ENCODE data around the gene HOGA1. TPM values are rescaled to one million over a fixed set of nuclear protein-coding genes. Genes with fewer than 3 reads are reported as not detected.

HOGA1 gene
- total and polyA plus RNA-seq, 2 donors: 0.35 to 0.53 TPM

- Histone ChIP-seq H3K4me1 (ENCODE audit: insufficient read depth) (no peaks in the 10 kb centered on the region), H3K27ac (ENCODE audit: low read depth) (no peak overlapping the region), H3K4me3 (ENCODE audit: low read depth, low read length) (no peak overlapping the region), H3K36me3 (ENCODE audit: insufficient read depth) (no peaks in the 10 kb centered on the region)
- WGBS: 95% methylated on average over 19 of the region's 19 CpGs
- DNase-seq (ENCODE audit: extremely low spot score): no peak
Observed at GRCh38 chr10:97598407-97599271, 14.4 kb downstream of the HOGA1 start.

GRCh38 chr10:97599272-97599619, 15.1 kb downstream of the HOGA1 start:
- Histone ChIP-seq H3K27ac (ENCODE audit: low read depth) (no peak overlapping the region), H3K4me1 (ENCODE audit: insufficient read depth) (no peaks in the 10 kb centered on the region), H3K36me3 (ENCODE audit: insufficient read depth) (no peaks in the 10 kb centered on the region), H3K4me3 (ENCODE audit: low read depth, low read length) (no peak overlapping the region)
- 85% methylated on average over 6 of the region's 6 CpGs for WGBS
- no peak for DNase-seq (ENCODE audit: extremely low spot score)

GRCh38 chr10:97600616-97601015, 16.4 kb downstream of the HOGA1 start:
- Histone ChIP-seq H3K36me3 (ENCODE audit: insufficient read depth) (no peaks in the 10 kb centered on the region), H3K4me1 (ENCODE audit: insufficient read depth) (no peaks in the 10 kb centered on the region), H3K27ac (ENCODE audit: low read depth) (no peak overlapping the region), H3K4me3 (ENCODE audit: low read depth, low read length) (no peak overlapping the region)
- 93% methylated on average over 1 of the region's 1 CpG for WGBS
- no peak for DNase-seq (ENCODE audit: extremely low spot score)

- 83% methylated on average over 21 of the region's 21 CpGs for WGBS
- H3K4me3 ChIP-seq (ENCODE audit: low read depth, low read length): no peak overlapping the region
- no peak for DNase-seq (ENCODE audit: extremely low spot score)
- H3K27ac ChIP-seq (ENCODE audit: low read depth): no peak overlapping the region
- no peaks in the 10 kb centered on the region for H3K36me3 ChIP-seq (ENCODE audit: insufficient read depth)
- no peaks in the 10 kb centered on the region for H3K4me1 ChIP-seq (ENCODE audit: insufficient read depth)
Observed at GRCh38 chr10:97601268-97602215, 17.4 kb downstream of the HOGA1 start.

GRCh38 chr10:97607095-97607636, 23.0 kb downstream of the HOGA1 start:
- DNase-seq (ENCODE audit: extremely low spot score): no peak
- H3K4me1 ChIP-seq (ENCODE audit: insufficient read depth): no peaks in the 10 kb centered on the region
- no peak overlapping the region for H3K27ac ChIP-seq (ENCODE audit: low read depth)
- WGBS: 93% methylated on average over 5 of the region's 5 CpGs
- no peak overlapping the region for H3K4me3 ChIP-seq (ENCODE audit: low read depth, low read length)
- H3K36me3 ChIP-seq (ENCODE audit: insufficient read depth): no peaks in the 10 kb centered on the region

- WGBS: 70% methylated on average over 13 of the region's 13 CpGs
Observed at GRCh38 chr10:97608991-97609561, 24.9 kb downstream of the HOGA1 start.

GRCh38 chr10:97611473-97611872, 27.3 kb downstream of the HOGA1 start:
- H3K4me1 ChIP-seq (ENCODE audit: insufficient read depth): no peaks in the 10 kb centered on the region
- H3K36me3 ChIP-seq (ENCODE audit: insufficient read depth): no peaks in the 10 kb centered on the region
- H3K27ac ChIP-seq (ENCODE audit: low read depth): no peak overlapping the region
- DNase-seq (ENCODE audit: extremely low spot score): no peak
- no peak overlapping the region for H3K4me3 ChIP-seq (ENCODE audit: low read depth, low read length)
- WGBS: 86% methylated on average over 12 of the region's 12 CpGs

More at GRCh38 chr10:97608991-97609561, 24.9 kb downstream of the HOGA1 start:
- H3K4me3 ChIP-seq (ENCODE audit: low read depth, low read length): no peak overlapping the region
- H3K27ac ChIP-seq (ENCODE audit: low read depth): no peak overlapping the region
- H3K4me1 ChIP-seq (ENCODE audit: insufficient read depth): no peaks in the 10 kb centered on the region
- no peaks in the 10 kb centered on the region for H3K36me3 ChIP-seq (ENCODE audit: insufficient read depth)
- DNase-seq (ENCODE audit: extremely low spot score): no peak

- no peaks in the 10 kb centered on the region for H3K4me1 ChIP-seq (ENCODE audit: insufficient read depth)
- no peaks in the 10 kb centered on the region for H3K36me3 ChIP-seq (ENCODE audit: insufficient read depth)
- 26% methylated on average over 2 of the region's 2 CpGs for WGBS
- DNase-seq (ENCODE audit: extremely low spot score): peak; percentile 10
- H3K4me3 ChIP-seq (ENCODE audit: low read depth, low read length): no peak overlapping the region
- H3K27ac ChIP-seq (ENCODE audit: low read depth): no peak overlapping the region
Observed at GRCh38 chr10:97612386-97612785, 28.2 kb downstream of the HOGA1 start.

GRCh38 chr10:97618285-97618684, 34.1 kb downstream of the HOGA1 start:
- no peak overlapping the region for H3K4me3 ChIP-seq (ENCODE audit: low read depth, low read length)
- no peak overlapping the region for H3K27ac ChIP-seq (ENCODE audit: low read depth)
- no peaks in the 10 kb centered on the region for H3K36me3 ChIP-seq (ENCODE audit: insufficient read depth)
- WGBS: 98% methylated on average over 4 of the region's 4 CpGs
- DNase-seq (ENCODE audit: extremely low spot score): no peak
- no peaks in the 10 kb centered on the region for H3K4me1 ChIP-seq (ENCODE audit: insufficient read depth)

GRCh38 chr10:97618733-97619132, 34.5 kb downstream of the HOGA1 start:
- H3K36me3 ChIP-seq (ENCODE audit: insufficient read depth): no peaks in the 10 kb centered on the region
- H3K4me1 ChIP-seq (ENCODE audit: insufficient read depth): no peaks in the 10 kb centered on the region
- no peak overlapping the region for H3K27ac ChIP-seq (ENCODE audit: low read depth)
- 93% methylated on average over 4 of the region's 4 CpGs for WGBS
- DNase-seq (ENCODE audit: extremely low spot score): no peak
- no peak overlapping the region for H3K4me3 ChIP-seq (ENCODE audit: low read depth, low read length)

GRCh38 chr10:97623277-97623676, 39.1 kb downstream of the HOGA1 start:
- no peaks in the 10 kb centered on the region for H3K36me3 ChIP-seq (ENCODE audit: insufficient read depth)
- H3K27ac ChIP-seq (ENCODE audit: low read depth): no peak overlapping the region
- WGBS: 98% methylated on average over 1 of the region's 1 CpG

GRCh38 chr10:97627731-97628130, 43.5 kb downstream of the HOGA1 start:
- no peaks in the 10 kb centered on the region for H3K36me3 ChIP-seq (ENCODE audit: insufficient read depth)
- 45% methylated on average over 4 of the region's 4 CpGs for WGBS
- no peak for DNase-seq (ENCODE audit: extremely low spot score)
- no peak overlapping the region for H3K4me3 ChIP-seq (ENCODE audit: low read depth, low read length)
- no peak overlapping the region for H3K27ac ChIP-seq (ENCODE audit: low read depth)
- no peaks in the 10 kb centered on the region for H3K4me1 ChIP-seq (ENCODE audit: insufficient read depth)

More at GRCh38 chr10:97623277-97623676, 39.1 kb downstream of the HOGA1 start:
- H3K4me1 ChIP-seq (ENCODE audit: insufficient read depth): no peaks in the 10 kb centered on the region
- DNase-seq (ENCODE audit: extremely low spot score): no peak
- no peak overlapping the region for H3K4me3 ChIP-seq (ENCODE audit: low read depth, low read length)

- H3K4me1 ChIP-seq (ENCODE audit: insufficient read depth): no peaks in the 10 kb centered on the region
- H3K36me3 ChIP-seq (ENCODE audit: insufficient read depth): no peaks in the 10 kb centered on the region
- no peak overlapping the region for H3K4me3 ChIP-seq (ENCODE audit: low read depth, low read length)
- WGBS: 68% methylated on average over 3 of the region's 3 CpGs
- no peak for DNase-seq (ENCODE audit: extremely low spot score)
- H3K27ac ChIP-seq (ENCODE audit: low read depth): no peak overlapping the region
Observed at GRCh38 chr10:97628228-97628627, 44.0 kb downstream of the HOGA1 start.
